Rectal smooth muscle tissue (tissue), 1 donor: ENCODE results near the gene PRCC.

Source experiments
- H3K27ac ChIP-seq: one replicate; pipeline ENCODE4 v1.7.0; 2013; ENCODE audit warnings: low read depth, low read length, inconsistent platforms
- H3K27me3 ChIP-seq: one replicate; pipeline ENCODE4 v1.7.0; 2013; ENCODE audit warnings: low read length; ENCODE audit not compliant: control insufficient read depth, insufficient read depth
- H3K36me3 ChIP-seq: one replicate; pipeline ENCODE4 v1.7.0; 2013; ENCODE audit warnings: low read length; ENCODE audit not compliant: control insufficient read depth, insufficient read depth
- H3K4me1 ChIP-seq: one replicate; pipeline ENCODE4 v1.7.0; 2013; ENCODE audit warnings: low read length; ENCODE audit not compliant: control insufficient read depth, insufficient read depth
- H3K4me3 ChIP-seq: one replicate; pipeline ENCODE4 v1.7.0; 2013; ENCODE audit warnings: low read length
- H3K9ac ChIP-seq: one replicate; pipeline ENCODE4 v1.7.0; 2013; ENCODE audit warnings: low read length

The PRCC gene

DNA sequence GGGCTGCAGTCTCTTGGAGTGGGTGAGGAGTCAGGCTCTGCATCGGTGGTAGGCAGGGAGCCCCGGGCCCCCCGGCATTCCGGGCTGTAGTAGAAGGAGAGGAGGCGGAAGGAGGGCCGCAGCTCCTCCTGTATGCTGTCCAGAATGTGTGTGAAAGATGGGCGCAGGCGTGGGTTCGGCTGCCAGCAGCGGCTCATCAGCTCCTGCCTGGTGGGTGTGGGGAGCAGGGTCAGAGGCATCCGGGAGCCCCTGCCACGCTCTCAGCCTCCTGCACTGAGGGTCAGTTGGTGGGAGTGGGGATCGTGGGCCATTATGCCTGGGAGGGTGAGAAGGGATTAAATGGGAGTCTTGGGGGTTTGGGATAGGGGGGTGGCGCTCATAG lies 73.6 kb downstream of the PRCC start:
- H3K9ac ChIP-seq: no peak overlapping the region
- H3K27me3 ChIP-seq: peaks cover 15% of the 10 kb centered on the region
- H3K4me1 ChIP-seq: no peaks in the 10 kb centered on the region
- H3K27ac ChIP-seq: no peak overlapping the region
- no peaks in the 10 kb centered on the region for H3K36me3 ChIP-seq
- H3K4me3 ChIP-seq: no peak overlapping the region

DNA sequence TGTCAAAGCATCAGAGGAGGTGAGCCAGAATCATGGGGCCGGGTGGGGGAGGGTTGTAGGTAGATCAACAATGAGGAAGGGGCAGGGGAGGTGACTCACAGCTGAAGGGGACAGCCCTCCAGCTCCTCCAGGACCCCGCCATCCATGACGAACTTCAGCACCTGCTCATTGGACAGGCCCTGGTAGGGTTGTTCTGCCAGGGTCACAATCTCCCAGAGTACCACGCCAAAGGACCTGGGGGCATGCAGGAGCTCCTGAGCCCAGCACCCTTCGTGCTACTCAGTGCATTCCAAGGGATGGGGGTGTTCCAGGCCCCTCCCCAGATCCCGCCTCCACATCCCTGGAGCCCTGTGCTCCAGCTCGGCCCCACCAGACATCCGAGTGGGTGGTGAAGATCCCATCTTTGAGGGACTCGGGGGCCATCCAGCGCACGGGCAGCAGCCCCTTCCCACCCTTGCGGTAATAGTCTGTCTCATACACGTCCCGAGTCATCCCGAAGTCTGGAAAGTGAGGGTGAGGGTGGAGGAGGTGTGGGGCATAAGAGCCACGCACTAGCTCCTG lies 74.0 kb downstream of the PRCC start:
- H3K27me3 ChIP-seq: peaks cover 17% of the 10 kb centered on the region
- no peak overlapping the region for H3K4me3 ChIP-seq
- H3K36me3 ChIP-seq: no peaks in the 10 kb centered on the region
- H3K27ac ChIP-seq: no peak overlapping the region
- no peaks in the 10 kb centered on the region for H3K4me1 ChIP-seq
- H3K9ac ChIP-seq: no peak overlapping the region

DNA sequence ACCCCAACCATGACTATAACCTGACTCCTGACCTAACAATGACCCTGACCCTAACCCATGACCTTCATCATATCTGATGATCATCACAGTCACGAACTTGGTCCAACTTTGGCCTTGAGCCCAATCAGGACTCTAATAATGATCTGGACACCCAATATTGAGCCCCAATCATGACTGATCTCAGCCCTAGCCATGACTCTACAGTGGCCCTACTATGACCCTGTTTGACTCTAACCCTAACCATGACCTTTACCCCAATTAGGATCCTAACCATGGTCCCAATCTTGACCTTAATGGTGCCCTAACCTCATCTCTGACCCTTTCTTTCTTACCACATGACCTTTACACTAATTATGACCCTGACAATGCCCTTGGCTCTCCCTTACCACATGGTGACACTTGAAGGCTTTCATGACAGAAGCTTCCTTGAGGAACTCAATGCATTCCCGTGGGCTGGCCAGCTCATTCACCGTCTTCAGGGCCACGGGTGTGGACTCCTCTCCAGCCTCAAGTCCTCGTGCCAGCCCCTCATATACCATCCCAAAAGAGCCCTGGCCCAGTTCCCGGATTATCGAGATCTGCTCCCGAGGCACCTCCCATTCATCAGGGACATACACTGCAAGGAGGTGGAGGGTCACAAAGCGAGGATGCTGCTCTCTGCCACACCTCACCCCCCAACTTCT lies 75.4 kb downstream of the PRCC start:
- H3K4me1 ChIP-seq: no peaks in the 10 kb centered on the region
- H3K9ac ChIP-seq: no peak overlapping the region
- H3K27me3 ChIP-seq: peaks cover 17% of the 10 kb centered on the region
- no peak overlapping the region for H3K4me3 ChIP-seq
- H3K27ac ChIP-seq: no peak overlapping the region
- no peaks in the 10 kb centered on the region for H3K36me3 ChIP-seq

DNA sequence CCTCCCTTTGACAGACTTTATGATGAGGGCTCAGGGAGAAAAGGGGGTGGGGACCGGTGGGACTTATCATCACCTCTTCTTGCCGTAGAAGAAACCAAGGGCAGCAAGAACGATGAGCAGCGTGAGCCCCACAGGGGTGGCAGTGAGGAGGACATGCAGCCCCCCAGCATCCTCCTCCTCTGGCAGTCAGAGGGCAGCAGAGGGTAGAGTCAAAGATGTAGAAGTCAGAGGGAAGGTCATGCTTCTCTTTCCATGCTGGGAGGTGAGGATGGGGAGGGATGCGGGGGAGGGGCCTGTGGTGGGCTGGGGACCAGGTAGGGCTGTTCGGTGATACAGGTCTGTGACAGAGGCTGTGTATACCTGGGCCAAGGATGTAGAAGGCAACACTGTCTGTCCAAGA lies 76.8 kb downstream of the PRCC start:
- Histone ChIP-seq H3K27me3 (peaks cover 17% of the 10 kb centered on the region), H3K4me1 (no peaks in the 10 kb centered on the region), H3K4me3 (no peak overlapping the region), H3K9ac (no peak overlapping the region), H3K36me3 (no peaks in the 10 kb centered on the region), H3K27ac (no peak overlapping the region)

DNA sequence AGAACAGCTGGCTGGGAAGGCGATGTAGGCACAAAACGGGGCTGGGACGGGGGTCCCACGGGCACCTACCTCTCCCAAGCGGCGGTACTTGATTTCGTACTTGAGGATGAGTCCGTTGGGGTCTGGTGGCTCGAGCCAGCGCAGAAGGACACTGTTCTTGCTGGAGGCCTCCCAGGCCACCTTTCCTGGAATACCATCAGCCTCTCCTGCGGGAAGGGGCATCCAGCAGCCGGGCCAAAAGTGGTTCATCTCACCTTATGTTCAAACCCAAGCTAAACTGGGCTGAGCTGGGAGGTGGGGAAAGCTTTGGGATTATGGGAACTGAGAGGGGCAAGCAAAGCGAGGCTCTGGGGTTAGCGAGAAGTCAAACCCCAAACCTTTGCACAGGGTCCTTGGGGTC lies 77.3 kb downstream of the PRCC start:
- Histone ChIP-seq H3K27me3 (peaks cover 14% of the 10 kb centered on the region), H3K27ac (no peak overlapping the region), H3K4me3 (no peak overlapping the region), H3K4me1 (no peaks in the 10 kb centered on the region), H3K36me3 (no peaks in the 10 kb centered on the region), H3K9ac (no peak overlapping the region)

DNA sequence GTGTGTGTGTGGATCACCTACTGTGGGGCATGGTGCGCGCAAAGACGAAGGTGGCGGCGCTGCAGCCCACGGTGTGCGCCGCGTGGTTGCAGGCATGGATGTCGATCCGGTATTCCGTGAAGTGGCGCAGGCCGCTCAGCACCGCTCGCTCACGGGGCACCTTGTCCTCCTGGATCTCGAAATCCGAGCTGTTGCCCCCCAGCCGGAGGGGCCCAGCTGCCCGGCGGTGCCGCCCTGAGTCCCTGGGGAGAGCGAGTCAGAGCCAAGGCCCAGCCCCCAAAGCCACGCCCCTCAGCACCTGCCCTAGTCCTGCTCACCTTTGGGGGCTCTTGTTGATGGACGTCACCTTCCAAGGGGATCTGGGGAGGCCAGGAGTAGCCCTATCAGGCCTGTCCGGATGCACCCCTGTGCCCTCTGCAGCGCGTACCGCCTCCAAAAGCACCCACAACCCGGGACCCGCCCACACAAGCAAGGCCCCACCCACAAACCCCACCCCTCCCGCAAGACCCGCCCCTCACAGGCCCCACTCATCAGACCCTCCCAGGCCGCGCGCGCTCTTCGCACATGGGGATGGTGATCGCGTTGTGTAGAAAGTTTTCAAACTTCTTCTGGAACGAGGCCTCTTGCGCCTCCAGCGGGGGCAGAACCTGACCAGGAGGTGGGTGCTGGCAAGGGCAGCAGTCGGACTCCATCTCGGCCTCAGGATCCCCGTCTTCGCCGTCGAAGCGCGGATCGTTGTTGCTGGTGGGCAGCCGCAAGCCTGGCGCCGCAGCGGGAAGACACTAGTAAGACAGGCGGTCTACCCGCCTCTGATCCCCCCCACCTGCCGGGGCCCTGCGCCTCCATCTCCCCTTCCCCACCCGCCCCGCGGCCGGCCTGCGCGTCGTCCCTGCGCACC lies 78.0 kb downstream of the PRCC start:
- Histone ChIP-seq H3K9ac (no peak overlapping the region), H3K4me3 (no peak overlapping the region), H3K27ac (no peak overlapping the region), H3K27me3 (peaks cover 14% of the 10 kb centered on the region), H3K4me1 (no peaks in the 10 kb centered on the region), H3K36me3 (no peaks in the 10 kb centered on the region)

DNA sequence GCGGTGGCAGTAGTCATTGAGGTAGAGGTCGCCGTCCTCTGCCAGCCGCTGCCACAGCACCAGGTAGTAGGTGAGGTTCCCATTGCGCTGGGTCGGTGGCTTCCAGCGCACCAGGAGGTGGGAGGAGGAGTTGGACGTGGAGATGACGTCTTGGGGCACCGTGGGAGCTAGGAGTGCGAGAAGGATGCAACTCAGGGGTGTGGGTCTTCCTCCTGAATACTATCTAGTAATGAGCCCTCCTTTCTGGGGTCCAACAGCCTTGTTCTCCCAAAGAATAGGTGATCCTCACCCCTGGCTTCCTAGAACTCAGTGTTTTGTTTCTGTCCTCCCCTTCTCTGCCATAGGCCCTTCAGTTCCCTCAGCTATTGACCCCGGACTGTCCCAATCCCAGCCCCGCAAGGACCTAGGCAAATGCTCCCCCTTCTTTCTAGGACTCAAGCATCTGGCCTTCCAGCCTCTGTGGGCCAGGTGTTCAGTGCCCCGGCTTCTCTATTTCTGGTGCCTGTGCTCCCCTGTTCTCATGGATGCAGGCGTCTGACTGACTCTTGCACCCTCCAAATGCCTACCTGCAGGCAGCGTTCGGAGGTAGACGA lies 78.7 kb downstream of the PRCC start:
- H3K27ac ChIP-seq: no peak overlapping the region
- no peak overlapping the region for H3K9ac ChIP-seq
- H3K4me1 ChIP-seq: no peaks in the 10 kb centered on the region
- H3K36me3 ChIP-seq: no peaks in the 10 kb centered on the region
- no peak overlapping the region for H3K4me3 ChIP-seq
- H3K27me3 ChIP-seq: peaks cover 14% of the 10 kb centered on the region

DNA sequence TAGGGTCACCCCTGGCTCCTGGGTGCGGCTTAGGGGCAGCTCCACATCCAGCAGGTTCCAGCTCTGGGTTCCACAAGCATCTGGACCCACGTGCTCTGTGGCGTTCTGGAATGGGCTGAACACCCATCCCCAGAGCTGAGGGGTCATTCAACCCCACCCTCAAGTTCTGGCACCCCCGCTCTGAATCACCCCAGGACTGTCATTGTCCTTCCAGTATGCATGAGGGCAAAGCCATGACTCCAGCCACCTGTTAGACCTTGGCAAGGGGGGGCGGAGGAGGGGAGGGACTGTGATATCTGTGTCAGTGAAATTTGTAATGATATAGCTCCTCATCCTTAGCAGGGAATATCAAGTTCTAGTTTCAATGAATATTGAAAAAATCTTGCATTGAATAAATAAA lies 79.3 kb downstream of the PRCC start:
- no peak overlapping the region for H3K4me3 ChIP-seq
- no peaks in the 10 kb centered on the region for H3K4me1 ChIP-seq
- no peaks in the 10 kb centered on the region for H3K36me3 ChIP-seq
- peaks cover 14% of the 10 kb centered on the region for H3K27me3 ChIP-seq
- no peak overlapping the region for H3K9ac ChIP-seq
- H3K27ac ChIP-seq: no peak overlapping the region

DNA sequence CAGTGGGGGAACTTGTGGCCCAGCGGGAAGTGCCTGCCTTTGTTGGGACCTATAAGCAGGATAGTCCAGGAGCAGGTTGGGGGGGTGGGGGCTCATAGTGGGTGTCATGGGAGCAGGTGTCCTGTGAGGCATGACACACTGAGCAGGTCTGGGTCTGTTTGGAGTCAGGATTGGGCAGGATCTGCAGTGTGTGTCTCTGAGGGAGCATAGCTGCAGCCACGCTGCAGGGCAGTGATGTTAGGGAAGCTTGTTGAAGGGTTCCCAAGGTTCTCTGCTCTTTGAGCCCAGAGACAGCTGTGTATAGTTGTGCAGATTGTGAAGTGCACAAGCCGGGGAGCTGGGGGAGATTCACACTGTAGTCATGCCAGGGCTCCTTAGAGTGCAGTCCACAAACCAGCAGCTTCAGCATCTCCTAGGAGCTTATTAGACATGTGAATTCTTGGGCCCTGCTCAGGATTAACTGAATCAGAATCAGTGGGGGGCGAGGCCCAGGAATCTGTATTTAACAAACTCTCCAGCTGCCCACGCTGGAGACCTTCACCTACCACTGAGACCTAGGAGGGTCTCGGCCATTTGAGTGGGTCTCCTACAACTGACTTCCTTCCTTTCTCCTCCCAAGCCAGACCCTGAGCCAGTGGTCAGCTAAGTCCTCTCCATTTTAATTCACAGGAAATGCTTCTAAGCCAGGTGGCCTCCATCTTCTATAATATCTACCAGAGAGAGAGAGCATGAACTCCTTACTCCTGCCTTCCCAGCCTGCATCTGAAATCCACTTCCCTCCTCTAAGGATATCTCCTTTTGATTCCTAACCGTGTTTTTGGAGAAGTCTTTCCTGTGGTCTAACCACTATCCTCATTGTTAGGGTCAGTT lies 80.5 kb downstream of the PRCC start:
- Histone ChIP-seq H3K36me3 (no peaks in the 10 kb centered on the region), H3K27me3 (peaks cover 14% of the 10 kb centered on the region), H3K27ac (no peak overlapping the region), H3K9ac (no peak overlapping the region), H3K4me3 (no peak overlapping the region), H3K4me1 (no peaks in the 10 kb centered on the region)

DNA sequence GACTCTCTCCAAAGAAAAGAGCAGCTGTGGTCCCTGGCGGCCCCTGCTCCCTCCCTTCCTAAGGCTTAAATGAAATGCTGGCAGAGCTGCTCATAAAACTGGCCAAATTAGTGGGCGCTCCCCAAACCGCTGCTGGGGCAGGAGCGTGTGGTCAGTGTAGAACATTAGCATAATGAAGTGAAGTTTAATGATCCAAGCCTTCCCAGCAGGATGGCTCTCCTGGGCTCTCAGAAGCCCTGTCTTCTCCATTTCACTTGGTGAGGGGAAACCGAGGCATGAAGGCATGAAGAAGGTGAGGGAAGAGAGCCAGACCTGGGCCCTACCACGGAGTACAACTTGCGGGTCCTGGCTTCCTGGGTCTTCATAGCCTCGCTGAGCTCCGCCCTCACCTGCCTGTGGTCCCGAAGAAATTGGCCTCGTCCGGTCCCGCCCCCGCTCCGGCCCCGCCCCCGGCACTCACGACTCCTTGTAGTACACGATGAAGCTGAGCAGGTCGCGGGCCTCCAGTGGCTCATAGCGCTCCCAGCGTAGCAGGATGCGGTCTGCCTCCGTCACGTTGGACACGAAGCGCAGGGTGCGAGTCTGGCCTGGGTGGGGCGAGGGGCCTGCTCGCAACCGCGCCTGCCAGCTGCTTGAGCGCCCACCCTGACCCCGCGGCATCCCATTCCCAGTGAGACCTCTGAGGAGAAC lies 81.3 kb downstream of the PRCC start:
- Histone ChIP-seq H3K36me3 (no peaks in the 10 kb centered on the region), H3K27ac (no peak overlapping the region), H3K27me3 (peaks cover 9% of the 10 kb centered on the region), H3K4me3 (no peak overlapping the region), H3K4me1 (no peaks in the 10 kb centered on the region), H3K9ac (no peak overlapping the region)

DNA sequence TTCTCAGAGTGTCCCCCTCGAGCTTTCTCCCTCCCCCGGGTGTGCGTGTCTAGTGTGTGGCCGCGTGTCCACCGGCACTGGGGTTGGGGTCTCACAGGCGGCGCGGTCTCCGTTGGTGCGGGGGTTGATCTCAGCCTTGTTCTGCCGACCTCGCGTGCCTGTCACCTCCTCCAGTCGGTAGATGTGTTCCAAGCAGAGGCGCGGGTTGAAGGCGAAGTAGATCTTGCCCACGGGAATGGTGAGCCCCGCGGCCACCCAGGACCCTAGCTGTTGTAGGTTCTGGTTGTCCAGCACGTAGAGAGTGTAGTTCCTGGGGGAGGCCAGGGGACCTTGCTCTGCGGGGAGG lies 81.8 kb downstream of the PRCC start:
- Histone ChIP-seq H3K36me3 (no peaks in the 10 kb centered on the region), H3K4me3 (no peak overlapping the region), H3K9ac (no peak overlapping the region), H3K27me3 (peaks cover 9% of the 10 kb centered on the region), H3K27ac (no peak overlapping the region), H3K4me1 (no peaks in the 10 kb centered on the region)
